Peyer's patch (tissue), 4 donors: Measurements from ENCODE around the gene MTFR1L. TPM values are rescaled to one million over a fixed set of nuclear protein-coding genes. Genes with fewer than 3 reads are reported as not detected.

ENCODE experiments used
- DNase-seq, 3 donors: peaks; one replicate each; pipeline ENCODE4 v3.0.0-alpha.2; 2017 to 2019
- H3K27ac ChIP-seq, 4 donors: fragments of 200-600 bp; sonication (generic); one replicate each; pipeline ENCODE4 v1.5.1; 2016 to 2019
- H3K27me3 ChIP-seq, 2 donors: fragments of 200-600 bp; sonication (generic); one replicate each; pipeline ENCODE4 v1.5.1; 2019
- H3K36me3 ChIP-seq, 3 donors: fragments of 200-600 bp; sonication (generic); one replicate each; pipeline ENCODE4 v1.5.1; 2016 to 2019
- H3K4me1 ChIP-seq, 4 donors: fragments of 200-600 bp; sonication (generic); one replicate each; pipeline ENCODE4 v1.5.1; 2016 to 2019
- H3K4me3 ChIP-seq, 4 donors: fragments of 200-600 bp; sonication (generic); 1 replicate in 3 of 4; 2 replicates in 1 of 4; pipeline ENCODE4 v1.5.1; 2016 to 2019; ENCODE audit warnings: mild to moderate bottlenecking in 1 of 4
- H3K9me3 ChIP-seq, 4 donors: fragments of 200-600 bp; sonication (generic); one replicate each; pipeline ENCODE4 v1.5.1; 2016 to 2019; ENCODE audit warnings: mild to moderate bottlenecking in 1 of 4
- CTCF ChIP-seq, 6 experiments: fragments of 450-650 bp in 4 of 6; fragments of 200-600 bp in 2 of 6; sonication (generic) in 1 of 6; IDR thresholded peaks; one replicate each; pipeline ENCODE4 v1.5.1; 2017 to 2019; ENCODE audit warnings: antibody characterized with exemption in 6 of 6, mild to moderate bottlenecking in 3 of 6, moderate library complexity in 1 of 6
- POLR2A ChIP-seq, 2 donors: fragments of 450-650 bp; IDR thresholded peaks; one replicate each; pipeline ENCODE4 v1.5.1; 2017; ENCODE audit warnings: antibody characterized with exemption in 2 of 2, mild to moderate bottlenecking in 2 of 2, moderate library complexity in 2 of 2
- total RNA-seq, 4 donors: library from RNA; depleted of rRNA; stranded (reverse); fragments of >200 nt; gene quantifications; one replicate each; pipeline ENCODE4 v1.1.0, GENCODE V29; 2016

The MTFR1L gene
- total RNA-seq, 4 donors from 2014 or later: 122 to 173 (median 131) TPM

GRCh38 chr1:25807480-25808390, 12.0 kb upstream of the MTFR1L start:
- DNase-seq: peak in 1 of 3 donors; percentile 53
- Histone ChIP-seq H3K9me3 (no peaks in the 10 kb centered on the region), H3K4me1 (peaks cover 0 to 27% (median 19%) of the 10 kb centered on the region in 4 donors), H3K27me3 (no peaks in the 10 kb centered on the region), H3K27ac (peak overlapping the region in 2 of 4 donors; percentile 28 to 30), H3K36me3 (peaks cover 0 to 34% (median 0%) of the 10 kb centered on the region in 3 donors), H3K4me3 (no peak overlapping the region)
- TF ChIP-seq CTCF (IDR thresholded peaks at IDR 0.05) (no peak), POLR2A (IDR thresholded peaks at IDR 0.05) (no peak)

- Histone ChIP-seq H3K27me3 (no peaks in the 10 kb centered on the region), H3K4me1 (peaks cover 0 to 23% (median 16%) of the 10 kb centered on the region in 4 donors), H3K36me3 (peaks cover 0 to 36% (median 0%) of the 10 kb centered on the region in 3 donors), H3K9me3 (no peaks in the 10 kb centered on the region), H3K4me3 (no peak overlapping the region), H3K27ac (no peak overlapping the region)
- DNase-seq: peak in 1 of 3 donors; percentile 48
- TF ChIP-seq POLR2A (IDR thresholded peaks at IDR 0.05) (no peak), CTCF (IDR thresholded peaks at IDR 0.05) (no peak)
Observed at GRCh38 chr1:25808481-25809244, 11.1 kb upstream of the MTFR1L start.

- Histone ChIP-seq H3K4me3 (no peak overlapping the region), H3K36me3 (peaks cover 0 to 42% (median 0%) of the 10 kb centered on the region in 3 donors), H3K4me1 (peaks cover 0 to 23% (median 16%) of the 10 kb centered on the region in 4 donors), H3K27ac (peak overlapping the region in 1 of 4 donors; percentile 11), H3K9me3 (no peaks in the 10 kb centered on the region), H3K27me3 (no peaks in the 10 kb centered on the region)
- DNase-seq: peak in 2 of 3 donors; percentile 68 to 70
- TF ChIP-seq POLR2A (IDR thresholded peaks at IDR 0.05) (no peak), CTCF (IDR thresholded peaks at IDR 0.05) (no peak)
Observed at GRCh38 chr1:25809283-25809926, 10.3 kb upstream of the MTFR1L start.

- H3K27ac ChIP-seq: peak overlapping the region in 1 of 4 donors; percentile 11
- peaks cover 0 to 41% (median 0%) of the 10 kb centered on the region in 3 donors for H3K36me3 ChIP-seq
- H3K4me3 ChIP-seq: no peak overlapping the region
- H3K27me3 ChIP-seq: no peaks in the 10 kb centered on the region
- H3K4me1 ChIP-seq: peaks cover 0 to 23% (median 16%) of the 10 kb centered on the region in 4 donors
- TF ChIP-seq CTCF (IDR thresholded peaks at IDR 0.05): no peak
- no peak for TF ChIP-seq POLR2A (IDR thresholded peaks at IDR 0.05)
- no peak for DNase-seq
- no peaks in the 10 kb centered on the region for H3K9me3 ChIP-seq
Observed at GRCh38 chr1:25809929-25810328, 9.8 kb upstream of the MTFR1L start.
